Sigmoid colon (tissue), 4 donors: ENCODE measurements around the gene LIPH.

Source experiments
- CTCF ChIP-seq, 4 experiments: fragments of 450-650 bp in 3 of 4; fragments of 200-600 bp in 1 of 4; IDR thresholded peaks; one replicate each; pipeline ENCODE4 v1.5.1; 2016 to 2019; ENCODE audit warnings: antibody characterized with exemption in 4 of 4, mild to moderate bottlenecking in 3 of 4, moderate library complexity in 2 of 4
- EP300 ChIP-seq, 4 donors: sonication (generic); formaldehyde crosslinking; IDR thresholded peaks; one replicate each; pipeline ENCODE4 v1.6.1; 2017; ENCODE audit warnings: antibody characterized with exemption in 4 of 4
- POLR2AphosphoS5 ChIP-seq, 4 donors: sonication (generic); formaldehyde crosslinking; IDR thresholded peaks; one replicate each; pipeline ENCODE4 v1.6.1; 2017; ENCODE audit warnings: antibody characterized with exemption in 4 of 4

GRCh38 chr3:185508335-185508991 is 43.9 kb downstream of the LIPH start:
- TF ChIP-seq POLR2AphosphoS5 (IDR thresholded peaks at IDR 0.05): no peak
- no peak for TF ChIP-seq EP300 (IDR thresholded peaks at IDR 0.05)
- no peak for TF ChIP-seq CTCF (IDR thresholded peaks at IDR 0.05)
